Breast epithelium (tissue), 3 donors: ENCODE data around the gene MRPS6.

Experiments
- CTCF ChIP-seq, 3 donors: fragments of 450-650 bp; IDR thresholded peaks; one replicate each; pipeline ENCODE4 v1.5.1; 2016 to 2017; ENCODE audit warnings: antibody characterized with exemption in 3 of 3, mild to moderate bottlenecking in 3 of 3, moderate library complexity in 3 of 3
- POLR2A ChIP-seq: fragments of 450-650 bp; IDR thresholded peaks from one replicate; pipeline ENCODE4 v1.6.1; 2016; ENCODE audit warnings: antibody characterized with exemption, mild to moderate bottlenecking, moderate library complexity
- POLR2AphosphoS5 ChIP-seq, 3 donors: sonication (generic); formaldehyde crosslinking; IDR thresholded peaks; one replicate each; pipeline ENCODE4 v1.6.1; 2017; ENCODE audit warnings: antibody characterized with exemption in 3 of 3

DNA sequence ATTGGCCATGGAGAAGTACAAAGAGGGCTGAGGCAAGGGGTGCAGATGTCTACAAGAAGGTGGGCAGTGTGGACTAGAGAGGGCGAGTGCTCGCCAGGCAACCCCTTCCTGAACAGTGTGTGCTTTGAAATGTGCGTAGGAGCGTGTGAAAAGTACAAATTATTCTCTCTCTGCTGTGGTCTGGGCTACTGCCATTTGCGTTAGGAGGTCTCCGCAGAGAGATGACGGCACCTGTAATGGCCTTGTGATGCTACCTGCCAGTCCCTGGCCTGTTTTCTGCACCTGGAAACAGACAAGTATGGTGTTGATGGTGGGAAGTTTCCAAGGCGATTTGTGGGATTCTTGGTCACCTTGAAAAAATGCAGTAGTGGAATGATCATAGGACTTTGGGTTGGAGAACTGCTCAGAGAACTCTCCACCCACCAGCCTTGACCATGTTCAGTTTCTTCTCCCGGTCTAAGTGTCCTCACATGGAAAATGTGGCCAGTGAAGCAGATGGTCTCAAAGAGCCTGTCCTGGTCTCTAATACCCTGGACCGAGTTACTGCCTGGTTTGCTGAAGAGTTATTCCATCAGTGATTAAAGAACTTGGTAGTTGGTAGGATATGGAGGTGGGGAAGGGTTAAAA is 74.5 kb downstream of the MRPS6 start:
- TF ChIP-seq CTCF (IDR thresholded peaks at IDR 0.05): no peak
- no peak for TF ChIP-seq POLR2A
- TF ChIP-seq POLR2AphosphoS5 (IDR thresholded peaks at IDR 0.05): no peak
